NCI-H2171 treated with DMSO at 0.1 percent for 48 hours (cell line): ENCODE results near the gene ADRA1B.

Source experiments
- DNase-seq: peaks from one replicate; lab custom pipeline; 2025; lab: John Stamatoyannopoulos, UW

ADRA1B gene

DNA sequence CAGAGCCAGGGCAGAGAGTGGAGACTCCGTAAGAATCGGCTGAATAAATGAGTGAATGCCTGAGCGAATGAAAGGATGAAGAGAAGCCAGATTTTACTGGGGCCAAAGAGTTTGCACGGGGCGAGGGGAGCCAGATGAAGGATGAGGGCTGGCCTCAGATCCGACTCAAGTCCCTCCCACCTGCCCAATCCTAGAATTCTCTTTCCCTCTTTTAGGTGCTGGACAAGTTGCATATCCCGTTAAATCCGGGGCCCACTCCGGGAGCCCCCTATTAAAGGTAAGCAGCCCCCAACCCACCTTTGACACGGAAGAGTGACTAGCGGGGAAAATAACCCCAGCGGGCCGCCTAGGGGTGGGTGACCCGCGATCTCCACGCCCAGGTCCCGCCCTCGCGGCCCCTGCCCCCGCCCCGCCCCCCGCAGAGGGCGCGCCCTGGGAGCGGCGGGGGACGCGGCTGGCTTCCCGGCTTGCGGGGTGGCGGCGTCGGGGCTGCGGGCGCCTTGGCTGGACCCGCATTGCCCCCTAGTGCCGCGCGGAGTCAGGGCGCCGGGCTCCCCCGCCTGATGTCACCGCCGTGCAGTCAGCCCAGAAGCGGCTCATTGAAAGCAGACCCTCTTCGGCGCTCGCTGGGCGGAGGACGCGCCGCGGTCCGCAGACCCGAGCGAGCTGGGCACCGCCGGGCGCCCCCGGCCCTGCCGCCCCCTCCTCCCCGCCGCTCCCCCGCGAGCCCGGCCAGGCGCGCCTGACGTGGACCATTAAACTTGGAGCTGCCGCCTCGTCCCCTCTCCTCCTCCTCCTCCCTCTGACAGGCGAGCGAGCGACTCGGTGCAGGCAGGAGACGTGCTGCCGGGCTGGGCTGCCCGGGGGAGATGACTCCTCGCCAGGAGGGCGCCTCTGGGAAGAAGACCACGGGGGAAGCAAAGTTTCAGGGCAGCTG lies at the start of gene ADRA1B:
TSS of gene ADRA1B (plus strand) at position 579 of the 937 bp plus-strand sequence. CDS start 424 bp downstream, outside the sequence.
- DNase-seq, result no peak

DNA sequence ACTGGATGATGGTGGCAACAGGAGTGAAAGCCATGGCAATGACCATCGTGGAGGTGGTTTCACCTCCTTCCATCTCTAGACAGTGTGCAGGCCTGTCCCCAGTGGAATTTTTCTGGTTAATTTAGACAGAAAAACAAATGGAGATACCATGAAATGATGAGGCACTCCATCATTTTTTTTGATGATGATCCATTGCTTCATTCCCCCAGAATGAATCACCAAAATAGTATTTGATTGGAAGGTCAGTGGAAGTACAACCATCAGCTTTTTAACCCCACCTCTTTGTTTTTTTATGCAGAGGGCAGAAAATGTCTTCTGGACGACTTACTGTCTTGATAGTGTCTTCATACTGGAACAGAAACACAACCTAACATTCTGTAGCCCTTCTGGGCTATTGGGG lies 42.6 kb upstream of the ADRA1B start:
- DNase-seq, result no peak

DNA sequence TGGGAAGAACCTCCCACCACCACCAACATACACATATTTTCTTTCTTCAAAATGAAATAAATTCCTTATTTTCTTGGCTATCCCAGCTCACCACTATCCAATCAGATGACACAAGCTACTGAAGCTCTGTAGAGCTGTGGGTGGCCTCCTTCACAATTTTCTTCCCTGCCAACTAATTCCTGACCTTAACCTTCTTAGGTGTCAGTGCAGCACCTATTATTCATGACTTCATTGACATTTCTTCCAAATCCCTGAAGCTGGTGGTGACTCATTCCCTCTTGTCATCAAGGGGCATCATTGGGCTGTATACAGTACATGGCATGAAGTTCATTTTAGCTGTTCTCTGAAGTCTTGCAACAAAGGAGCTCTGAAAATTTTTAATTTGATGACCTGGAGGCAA lies 42.0 kb upstream of the ADRA1B start:
- DNase-seq, result no peak

DNA sequence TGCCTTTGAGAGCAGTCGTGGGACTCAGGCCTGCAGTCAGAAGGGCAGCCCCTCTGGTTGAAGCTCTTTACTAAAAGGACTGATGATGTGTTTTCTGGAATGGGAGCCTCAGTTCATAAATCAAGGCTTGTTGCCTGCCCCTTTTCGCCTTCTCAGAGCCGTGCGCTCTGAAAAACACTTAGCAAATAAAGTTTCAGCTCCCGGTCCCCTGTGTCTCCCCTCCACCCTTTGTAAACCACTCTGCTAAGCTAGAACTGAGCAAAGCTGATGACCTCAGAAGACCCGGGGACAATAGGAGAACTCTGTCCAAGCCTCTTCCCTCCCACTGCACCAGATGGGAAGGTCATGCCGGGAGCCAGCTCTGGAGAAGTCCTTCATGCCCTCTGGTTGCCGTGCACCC lies 39.3 kb upstream of the ADRA1B start:
- no peak for DNase-seq

DNA sequence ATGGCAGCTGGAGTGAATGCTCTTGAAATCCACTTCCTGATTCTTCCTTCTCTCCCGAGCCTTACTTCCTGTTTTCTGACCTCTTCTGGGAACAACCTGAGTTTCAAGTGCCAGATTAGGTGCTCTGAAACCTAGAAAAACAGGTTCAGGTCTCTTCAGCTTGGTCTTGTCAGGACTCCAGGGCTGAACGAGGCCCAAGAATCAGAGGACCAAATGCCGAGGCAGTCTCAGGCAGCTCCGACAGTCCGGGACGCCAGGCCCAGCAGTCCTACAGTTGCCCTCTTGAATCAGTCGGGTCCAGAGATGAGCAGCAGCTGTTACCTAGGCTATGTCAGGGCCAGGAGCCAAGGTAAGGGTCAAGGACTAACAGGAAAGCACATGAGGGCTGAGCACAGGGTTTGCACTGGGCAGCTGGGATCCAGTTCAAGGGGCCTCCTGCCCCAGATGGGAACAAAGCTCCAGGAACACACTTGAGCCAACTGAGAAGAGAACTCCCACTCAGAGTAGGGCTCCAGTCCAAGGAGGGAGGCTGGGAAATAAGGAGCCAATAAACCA lies 38.3 kb upstream of the ADRA1B start:
- DNase-seq, result no peak

DNA sequence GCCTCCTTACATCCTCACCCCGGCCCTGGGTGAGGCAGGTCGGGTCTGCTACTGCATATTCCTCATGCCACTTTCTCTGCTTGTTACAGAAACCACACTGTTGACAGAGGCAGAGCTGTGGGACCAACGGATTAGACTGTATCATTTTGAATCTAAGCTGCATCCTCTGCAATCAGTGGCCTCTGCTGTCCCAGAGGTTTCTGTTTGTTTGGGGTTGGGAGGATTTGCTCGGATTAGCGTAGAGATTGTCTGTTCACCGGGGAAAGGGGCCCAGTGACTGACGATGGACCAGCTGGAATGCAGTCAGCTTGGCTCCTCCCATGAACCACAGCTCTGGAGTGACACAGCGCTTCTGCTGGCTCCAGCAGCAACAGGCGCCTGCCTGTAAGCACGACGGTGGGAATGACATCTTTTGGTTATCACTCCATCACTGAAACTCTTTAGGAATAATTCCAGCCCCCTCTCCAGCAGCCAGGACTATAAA lies 37.3 kb upstream of the ADRA1B start:
- DNase-seq, result no peak

DNA sequence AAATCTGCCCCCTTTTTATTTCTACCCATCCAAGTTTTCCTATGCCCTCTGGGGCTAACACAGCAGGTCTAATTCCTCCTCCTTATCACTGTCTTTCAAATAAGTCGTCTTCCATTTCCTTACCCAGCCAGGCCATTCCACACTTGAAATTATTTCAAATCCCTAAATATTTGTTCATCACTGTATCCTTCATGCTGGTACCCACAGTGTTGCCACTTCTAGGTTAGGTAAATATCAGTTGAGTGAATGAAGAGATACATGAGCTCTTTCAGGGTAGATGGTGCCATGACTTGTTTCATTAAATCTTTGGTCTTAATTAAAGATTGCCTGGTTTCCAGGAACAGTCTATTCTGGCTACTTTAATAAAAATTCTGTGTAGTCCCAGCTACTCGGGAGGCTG lies 35.6 kb upstream of the ADRA1B start:
- no peak for DNase-seq

DNA sequence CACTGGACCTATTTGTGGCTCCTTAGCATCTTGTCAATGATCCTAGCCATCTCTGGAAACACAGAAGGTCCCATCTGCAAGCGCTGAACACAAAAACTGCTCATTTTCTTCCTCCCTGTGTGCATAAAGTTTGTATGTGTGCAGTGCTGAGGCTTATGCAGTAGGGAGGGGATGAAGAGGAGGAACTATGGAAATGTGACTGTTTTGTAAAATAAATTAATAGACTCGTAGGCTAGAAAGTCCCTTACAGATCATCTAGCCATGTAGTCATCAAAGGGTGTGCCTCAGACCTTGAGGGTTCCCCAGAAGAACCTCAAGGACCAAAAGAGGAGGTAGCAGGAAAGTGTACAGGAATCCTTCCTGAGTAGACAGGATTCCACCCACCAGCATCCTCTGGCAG lies 34.3 kb upstream of the ADRA1B start:
- no peak for DNase-seq

DNA sequence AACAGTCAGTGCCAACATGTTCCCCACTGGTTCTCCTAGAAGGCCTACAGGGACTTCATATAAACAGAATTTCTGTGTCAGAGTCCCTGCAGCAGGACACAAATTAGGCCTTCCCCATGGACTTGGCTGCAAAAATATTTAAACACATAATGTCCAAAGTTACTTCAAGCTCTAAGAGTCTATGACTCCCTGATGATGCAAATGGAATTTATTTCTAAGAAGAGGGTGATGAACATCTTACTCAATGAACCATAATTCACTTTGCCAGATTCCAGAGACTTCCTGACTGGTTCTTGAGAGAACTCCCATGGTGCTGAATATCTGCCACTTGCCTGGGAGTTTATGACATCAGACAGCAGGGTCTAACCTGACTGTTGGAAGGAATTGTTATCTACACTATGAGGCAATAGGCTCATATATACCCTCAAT lies 32.7 kb upstream of the ADRA1B start:
- DNase-seq, result no peak

DNA sequence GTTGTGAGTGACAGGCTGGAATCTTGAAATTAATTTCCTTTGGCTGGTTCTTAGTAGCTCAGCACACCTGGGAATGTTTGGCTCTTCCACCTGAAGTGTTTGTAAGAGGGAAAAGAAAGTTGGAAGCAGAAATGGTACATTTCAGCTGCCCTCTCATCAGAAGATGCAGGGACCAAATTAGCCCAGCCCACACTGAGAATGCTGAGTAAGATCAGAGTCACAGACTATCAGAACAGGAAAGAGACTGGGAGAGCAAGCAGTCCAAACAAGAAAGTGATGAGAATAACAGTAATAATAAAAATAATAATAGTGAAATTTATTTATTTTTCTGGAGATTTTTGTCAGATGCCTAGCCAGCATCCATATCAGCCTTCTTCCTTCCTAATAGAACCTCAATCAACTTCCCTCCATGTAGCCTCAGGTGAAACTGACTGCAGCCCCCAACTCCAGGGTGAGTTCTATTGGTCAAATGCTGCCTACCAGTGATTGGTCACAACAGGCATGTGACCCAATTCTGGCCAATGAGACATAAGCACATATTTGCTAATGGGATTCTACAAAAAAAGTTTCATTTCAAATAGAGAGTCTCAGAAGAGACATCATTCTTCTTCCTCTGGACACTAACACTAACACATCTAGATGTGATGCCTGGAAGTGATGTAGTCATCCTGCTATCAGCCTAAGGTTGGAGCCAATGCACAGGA lies 31.2 kb upstream of the ADRA1B start:
- DNase-seq, result no peak

DNA sequence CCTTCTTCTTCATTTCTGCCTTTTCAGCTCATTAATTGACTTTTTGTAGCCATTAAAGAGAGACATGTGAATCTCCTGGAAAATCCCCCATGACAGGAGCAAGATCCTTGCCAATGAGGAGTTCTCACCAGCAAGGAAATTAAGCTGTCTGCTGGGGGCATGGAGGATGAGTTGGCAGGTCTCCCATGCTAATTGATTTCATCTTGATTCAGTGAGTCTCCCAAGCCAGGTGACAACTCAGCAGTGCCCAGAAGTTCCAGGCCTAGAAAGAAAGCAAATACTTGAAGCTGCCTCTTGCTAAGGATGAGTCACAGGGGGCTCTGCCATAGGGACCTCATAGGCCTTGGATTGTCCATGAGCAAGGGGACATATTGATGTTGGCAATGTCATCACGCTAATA lies 30.0 kb upstream of the ADRA1B start:
- DNase-seq, result no peak

DNA sequence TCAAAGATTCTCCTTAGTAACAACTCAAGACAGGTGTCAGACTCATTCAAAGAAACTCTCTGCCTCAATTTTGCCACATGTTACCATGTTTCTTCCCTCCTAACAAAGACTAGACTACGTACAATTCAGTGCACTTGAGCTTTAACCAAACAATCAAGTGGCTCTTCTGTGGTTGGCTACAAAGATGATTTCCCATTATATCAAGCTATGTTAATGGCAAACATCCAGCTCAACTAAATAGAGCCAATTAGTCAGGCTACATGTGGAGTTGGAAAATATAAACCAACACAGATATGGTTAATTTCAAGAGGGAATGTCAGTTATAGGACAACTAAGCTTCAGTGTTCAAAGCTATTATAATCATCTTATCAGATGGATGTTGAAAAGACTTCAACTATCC lies 29.2 kb upstream of the ADRA1B start:
- no peak for DNase-seq

DNA sequence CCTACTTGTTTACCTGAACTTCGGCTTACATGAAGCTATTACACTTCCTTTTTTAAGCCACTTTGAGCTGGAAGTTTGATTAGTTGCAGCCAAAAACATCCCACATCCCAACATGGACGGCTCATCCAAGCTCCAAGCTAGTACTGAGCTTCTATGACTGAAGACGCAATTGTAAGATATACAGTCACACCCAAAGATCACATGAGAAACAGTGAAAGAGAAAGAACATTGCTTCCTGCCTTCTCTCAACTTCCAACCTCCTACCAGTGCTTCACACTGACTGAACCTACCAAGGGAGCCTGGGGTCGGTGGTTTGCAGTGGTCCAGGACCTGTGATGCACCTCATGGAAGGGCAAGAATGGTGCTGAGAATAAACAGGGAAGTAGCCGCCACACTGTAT lies 27.4 kb upstream of the ADRA1B start:
- DNase-seq, result no peak

DNA sequence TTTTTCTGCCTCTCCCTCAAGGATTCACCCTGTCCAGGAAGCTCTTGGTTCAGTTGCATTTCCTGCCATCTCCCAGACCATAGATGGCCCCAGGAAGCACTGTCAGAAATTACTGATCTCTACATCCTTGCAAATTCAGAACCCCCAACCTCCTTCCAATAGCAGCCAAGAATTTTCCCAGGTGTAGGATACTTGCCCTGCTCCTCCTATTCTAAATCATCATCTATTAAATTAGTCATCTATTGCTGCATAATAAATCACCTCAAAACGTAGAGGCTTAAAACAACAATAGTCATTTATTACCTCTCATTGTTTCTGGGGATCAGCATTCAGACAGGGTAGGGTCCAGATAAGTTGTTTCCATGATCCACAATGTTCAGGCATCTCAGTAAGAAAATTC lies 26.1 kb upstream of the ADRA1B start:
- no peak for DNase-seq

DNA sequence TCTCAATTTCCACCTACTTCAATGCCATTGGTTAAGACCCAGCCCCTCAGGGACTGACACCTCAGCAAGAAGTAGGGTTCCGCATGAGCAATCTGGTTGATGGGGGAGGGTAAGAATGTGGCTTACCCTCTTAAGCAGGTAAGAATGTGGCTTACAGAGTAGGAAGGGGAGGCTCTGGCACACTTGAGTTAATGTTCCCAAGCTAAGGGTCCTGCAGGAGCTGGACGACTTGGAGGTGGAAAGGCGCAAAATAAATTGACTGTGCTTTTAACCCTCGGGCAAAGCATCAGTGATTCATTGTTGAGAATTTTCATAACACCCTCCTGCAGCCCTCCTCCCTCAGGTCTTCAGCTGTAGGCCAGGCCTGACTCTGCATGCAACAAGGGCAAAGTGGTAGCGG lies 24.9 kb upstream of the ADRA1B start:
- peak; percentile 18 for DNase-seq

DNA sequence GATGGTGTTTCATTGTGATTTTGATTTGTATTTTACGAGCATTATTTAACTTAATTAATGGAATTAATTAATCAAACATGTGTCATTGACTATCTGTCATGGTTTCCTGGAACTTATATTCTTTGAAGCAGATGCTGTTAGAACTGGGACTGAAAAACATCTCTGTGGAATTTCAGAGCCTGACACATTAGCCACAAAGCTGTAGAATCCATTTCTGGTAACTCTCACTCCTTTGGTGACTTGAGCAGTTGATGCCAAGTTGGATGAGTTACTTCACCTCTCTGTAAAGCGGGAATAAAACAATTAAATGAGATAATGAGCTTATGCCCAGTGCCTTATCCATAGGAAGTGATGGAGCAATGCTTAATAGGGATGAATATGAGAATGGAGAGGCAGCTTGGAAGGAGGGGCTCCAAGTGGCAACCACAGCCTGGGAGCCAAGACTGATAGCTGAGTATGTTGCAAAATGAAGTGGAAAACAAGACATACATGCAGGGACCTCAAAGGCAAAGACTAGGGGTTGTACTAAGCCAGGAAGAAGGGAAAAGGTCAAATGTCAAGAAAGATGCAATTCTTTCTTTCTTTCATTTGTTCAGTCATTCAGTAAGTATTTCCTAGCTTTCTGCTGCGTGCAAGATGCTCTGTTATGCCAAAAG lies 23.1 kb upstream of the ADRA1B start:
- DNase-seq, result no peak

DNA sequence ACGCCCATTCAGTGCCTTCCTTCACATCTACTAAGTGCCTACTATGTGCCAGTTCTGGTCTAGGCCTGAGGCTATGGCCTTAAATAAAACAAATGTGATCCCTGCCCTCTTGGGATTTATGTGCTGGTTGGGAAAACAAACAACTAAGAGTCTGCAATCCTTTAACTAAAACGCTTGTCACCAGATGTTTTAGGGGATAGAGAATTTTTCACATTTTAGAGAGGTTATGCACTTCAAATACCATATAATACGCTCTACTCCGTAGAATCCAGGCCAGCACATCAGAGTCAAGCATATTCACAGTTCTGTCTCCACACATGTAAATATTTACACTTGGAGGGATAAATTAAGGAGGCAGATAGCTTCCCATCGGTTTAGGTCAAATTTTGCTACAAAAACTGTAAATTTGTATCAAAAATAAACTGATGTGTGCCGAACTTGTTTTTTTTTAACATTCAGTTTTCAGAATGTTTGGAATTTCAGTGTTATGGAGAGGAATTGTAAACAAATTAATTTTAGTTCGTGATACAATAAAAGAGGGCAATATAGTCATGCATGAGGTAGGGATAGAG lies 22.0 kb upstream of the ADRA1B start:
- no peak for DNase-seq

DNA sequence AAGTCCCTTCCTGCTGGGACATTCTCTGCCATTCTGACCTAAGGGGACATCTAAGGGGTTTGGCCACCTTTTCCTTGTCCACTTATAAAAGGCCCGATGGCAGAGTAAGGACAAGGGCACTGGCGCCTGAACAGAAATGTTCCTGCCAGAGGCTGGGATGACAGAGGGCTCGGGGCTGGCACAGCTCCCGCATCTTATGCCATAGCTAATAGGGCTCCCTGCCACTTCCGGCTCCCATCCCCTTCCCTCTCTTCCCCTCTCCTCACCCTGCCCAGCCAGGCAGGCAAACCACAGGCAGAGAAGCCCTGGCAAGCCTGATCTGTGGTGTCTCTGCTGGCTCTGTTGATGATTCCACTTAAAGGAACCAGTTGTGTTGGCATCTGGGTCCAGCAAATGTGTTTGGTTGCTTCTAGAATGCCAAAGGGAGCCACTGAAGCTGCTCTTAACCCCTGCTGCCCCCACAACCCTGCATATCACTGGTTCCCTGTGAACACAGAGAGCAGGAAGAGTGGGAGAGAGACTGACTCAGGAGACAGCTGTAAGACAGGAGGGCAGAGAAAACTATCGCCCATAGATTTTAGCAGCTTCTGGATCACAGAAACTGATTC lies 18.4 kb upstream of the ADRA1B start:
- DNase-seq, result no peak

DNA sequence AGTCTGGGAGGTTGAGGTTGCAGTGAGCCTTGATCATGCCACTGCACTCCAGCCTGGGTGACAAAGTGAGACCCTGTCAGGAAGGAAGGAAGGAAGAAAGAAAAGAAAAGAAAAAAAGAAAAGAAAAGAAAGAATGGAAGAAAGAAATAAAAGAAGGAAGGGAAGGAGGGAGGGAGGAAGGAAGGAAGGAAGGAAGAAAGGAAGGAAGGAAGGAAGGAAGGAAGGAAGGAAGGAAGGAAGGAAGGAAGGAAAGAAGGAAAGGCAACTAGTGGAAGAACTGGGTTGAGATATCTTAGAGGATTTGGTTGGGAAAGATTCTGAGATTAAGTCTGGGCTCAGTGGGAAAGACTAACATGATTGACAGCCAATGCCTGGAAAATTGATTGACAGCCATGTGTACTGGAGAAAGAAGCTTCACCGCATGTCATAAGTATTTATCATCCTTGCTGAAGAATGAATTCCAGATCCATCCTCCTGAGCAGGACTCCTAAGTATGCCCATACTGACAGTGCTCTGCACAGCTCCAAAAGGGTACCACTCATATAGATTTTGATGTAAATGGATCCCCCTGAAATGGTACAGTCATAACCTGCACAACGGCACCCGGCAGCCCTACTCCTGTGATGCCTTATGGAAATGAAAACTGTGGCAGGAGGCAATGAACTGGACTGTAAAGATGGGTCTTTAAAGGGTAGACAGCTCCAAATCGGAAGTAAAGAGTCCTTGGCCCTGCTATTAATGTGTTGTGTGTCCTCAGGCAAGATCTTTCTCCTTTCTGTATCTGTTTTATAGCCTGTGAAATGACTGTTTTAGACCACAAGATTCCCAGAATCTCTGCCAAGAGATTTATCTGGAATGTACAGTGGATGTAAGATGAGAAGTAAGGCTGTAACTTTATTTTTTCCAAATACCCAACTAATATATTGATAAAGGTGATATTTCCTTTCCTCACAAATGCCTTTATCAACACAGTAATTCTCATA lies 16.9 kb upstream of the ADRA1B start:
- DNase-seq, result no peak

DNA sequence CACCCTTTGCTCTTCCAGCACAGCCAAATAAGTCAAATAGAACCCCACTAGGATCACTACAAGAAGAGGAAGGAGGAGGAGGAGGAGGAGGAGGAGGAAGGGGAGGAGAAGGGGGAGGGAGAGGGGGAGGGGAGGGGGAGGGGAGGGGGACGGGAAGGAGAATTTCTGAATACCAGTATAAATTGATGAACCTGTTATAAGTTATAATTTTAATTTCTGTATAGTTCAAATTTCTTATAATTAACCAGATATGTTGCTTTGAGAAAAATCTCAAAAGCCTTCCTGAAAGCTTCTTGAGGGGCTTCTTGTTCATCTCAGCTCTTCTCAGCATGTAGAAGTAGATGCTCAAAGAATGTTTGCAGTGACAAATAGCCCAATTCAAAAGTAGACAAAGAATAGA lies 15.0 kb upstream of the ADRA1B start:
- no peak for DNase-seq
